ENCODE data around the gene MYH9. TPM values are rescaled to one million over a fixed set of nuclear protein-coding genes. Genes with fewer than 3 reads are reported as not detected.

MYH9 gene
- total RNA-seq, 4 donors from 2014 or later: 228 to 375 (median 275) TPM

DNA sequence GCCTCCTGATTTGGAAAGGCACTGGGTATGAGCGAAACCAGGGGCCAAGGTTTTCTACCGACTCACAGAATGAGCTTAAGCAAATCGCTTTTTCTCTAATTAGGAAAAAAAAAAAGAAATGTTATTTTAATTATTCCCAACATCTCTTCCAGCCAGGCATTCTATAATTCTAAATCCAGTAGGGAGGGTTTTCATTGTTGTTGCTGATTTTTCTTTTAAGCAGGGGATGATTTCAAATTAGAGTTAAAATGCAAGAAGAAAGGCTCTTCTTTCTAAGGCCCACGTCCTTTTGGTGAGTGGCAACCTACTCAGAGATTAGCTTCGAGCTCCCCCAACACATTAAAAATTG, 8.9 kb downstream of the MYH9 start:
- DNase-seq: no peak
- intact Hi-C loops (cut with DNase I): no loop called here
- H3K27ac ChIP-seq: peak overlapping the region; percentile 43 to 99 (median 47)
- TF ChIP-seq, protein P1, sequence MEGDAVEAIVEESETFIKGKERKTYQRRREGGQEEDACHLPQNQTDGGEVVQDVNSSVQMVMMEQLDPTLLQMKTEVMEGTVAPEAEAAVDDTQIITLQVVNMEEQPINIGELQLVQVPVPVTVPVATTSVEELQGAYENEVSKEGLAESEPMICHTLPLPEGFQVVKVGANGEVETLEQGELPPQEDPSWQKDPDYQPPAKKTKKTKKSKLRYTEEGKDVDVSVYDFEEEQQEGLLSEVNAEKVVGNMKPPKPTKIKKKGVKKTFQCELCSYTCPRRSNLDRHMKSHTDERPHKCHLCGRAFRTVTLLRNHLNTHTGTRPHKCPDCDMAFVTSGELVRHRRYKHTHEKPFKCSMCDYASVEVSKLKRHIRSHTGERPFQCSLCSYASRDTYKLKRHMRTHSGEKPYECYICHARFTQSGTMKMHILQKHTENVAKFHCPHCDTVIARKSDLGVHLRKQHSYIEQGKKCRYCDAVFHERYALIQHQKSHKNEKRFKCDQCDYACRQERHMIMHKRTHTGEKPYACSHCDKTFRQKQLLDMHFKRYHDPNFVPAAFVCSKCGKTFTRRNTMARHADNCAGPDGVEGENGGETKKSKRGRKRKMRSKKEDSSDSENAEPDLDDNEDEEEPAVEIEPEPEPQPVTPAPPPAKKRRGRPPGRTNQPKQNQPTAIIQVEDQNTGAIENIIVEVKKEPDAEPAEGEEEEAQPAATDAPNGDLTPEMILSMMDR (IDR thresholded peaks at IDR 0.05): no peak
- no peak for TF ChIP-seq POLR2A (IDR thresholded peaks at IDR 0.05)
- 62 to 72% methylated on average over 5 of the region's 5 CpGs for WGBS, 2 donors
- H3K4me1 ChIP-seq: peaks cover 39 to 93% of the 10 kb centered on the region in 2 donors
- H3K9me3 ChIP-seq: no peaks in the 10 kb centered on the region
- no peaks in the 10 kb centered on the region for H3K36me3 ChIP-seq
- no peak overlapping the region for H3K4me3 ChIP-seq (replicated peaks in 1 of 3)
- no peaks in the 10 kb centered on the region for H3K27me3 ChIP-seq

DNA sequence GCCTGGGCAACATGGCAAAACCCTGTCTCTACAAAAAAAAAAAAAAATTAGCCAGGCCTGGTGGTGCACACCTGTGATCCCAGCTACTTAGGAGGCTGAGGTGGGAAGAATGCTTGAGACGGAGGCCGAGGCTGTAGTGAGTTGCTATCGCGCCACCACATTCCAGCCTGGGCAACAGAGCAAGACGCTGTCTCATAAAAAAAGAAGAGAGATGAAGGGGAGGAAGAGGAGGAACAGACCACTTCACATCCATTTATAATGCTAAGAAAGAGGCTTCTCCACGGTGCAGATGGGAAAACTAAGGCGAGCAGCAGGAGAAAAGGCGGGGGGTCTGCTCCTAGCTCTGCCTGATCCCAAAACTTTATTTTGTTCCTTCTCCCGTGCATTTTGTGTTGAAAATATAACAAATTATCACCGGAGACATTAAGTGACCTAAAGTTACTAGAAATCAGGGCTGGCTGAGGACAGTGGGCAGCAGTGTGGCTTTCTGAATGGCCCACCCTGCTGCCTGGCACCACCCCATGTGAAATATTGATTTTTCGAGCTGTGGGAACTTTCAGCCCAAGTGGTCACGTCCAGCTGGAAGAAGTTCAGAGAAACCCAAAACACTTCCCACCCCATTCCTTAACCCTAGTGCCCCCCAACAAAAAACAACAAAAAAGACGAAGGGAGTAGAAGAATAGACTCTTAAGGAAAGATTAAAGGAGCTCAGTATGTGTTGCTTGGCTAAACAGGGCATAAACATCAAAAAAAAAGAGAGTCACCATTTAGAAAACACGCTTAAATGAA, 9.5 kb downstream of the MYH9 start:
- H3K9me3 ChIP-seq: no peaks in the 10 kb centered on the region
- H3K36me3 ChIP-seq: no peaks in the 10 kb centered on the region
- intact Hi-C loops (cut with DNase I): no loop called here
- H3K27ac ChIP-seq: peak overlapping the region; percentile 43 to 99 (median 47)
- no peak for DNase-seq
- TF ChIP-seq, protein P1 (IDR thresholded peaks at IDR 0.05): no peak
- no peak for TF ChIP-seq POLR2A (IDR thresholded peaks at IDR 0.05)
- H3K27me3 ChIP-seq: no peaks in the 10 kb centered on the region
- peaks cover 39 to 93% of the 10 kb centered on the region in 2 donors for H3K4me1 ChIP-seq
- no peak overlapping the region for H3K4me3 ChIP-seq (replicated peaks in 1 of 3)
- 68 to 69% methylated on average over 14 of the region's 14 CpGs for WGBS, 2 donors

DNA sequence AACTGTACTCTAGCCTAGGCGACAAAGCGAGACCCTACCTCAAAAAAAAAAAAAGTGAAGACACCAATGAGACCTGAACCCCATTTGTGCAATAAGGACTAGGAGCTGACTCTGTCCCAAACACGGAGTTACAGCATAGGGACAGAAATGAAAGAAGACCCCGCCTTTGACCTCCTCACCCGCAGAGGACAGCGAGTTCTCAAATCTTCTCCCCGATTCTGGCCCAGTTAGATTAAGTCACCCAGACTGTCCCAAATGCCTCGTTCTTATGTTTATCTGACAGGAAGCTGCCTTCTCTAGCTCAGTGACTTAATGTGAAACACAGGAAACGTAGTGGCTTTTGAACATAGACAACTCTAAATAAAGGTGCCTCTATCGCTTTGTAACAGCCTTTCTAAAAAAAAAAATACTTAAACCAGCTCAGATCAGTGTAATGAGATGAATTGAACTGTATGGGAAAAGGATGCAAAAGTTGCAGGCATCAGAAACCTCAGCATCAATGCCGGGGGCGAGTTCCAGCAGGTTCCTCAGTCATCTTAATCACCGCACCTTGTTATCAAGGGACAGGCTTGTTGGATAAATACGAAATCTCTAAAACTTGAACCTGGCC, 10.6 kb downstream of the MYH9 start:
- H3K4me1 ChIP-seq: peaks cover 44 to 93% of the 10 kb centered on the region in 2 donors
- no peak overlapping the region for H3K4me3 ChIP-seq (replicated peaks in 1 of 3)
- no peaks in the 10 kb centered on the region for H3K9me3 ChIP-seq
- 75 to 86% methylated on average over 14 of the region's 14 CpGs for WGBS, 2 donors
- H3K27me3 ChIP-seq: no peaks in the 10 kb centered on the region
- H3K36me3 ChIP-seq: no peaks in the 10 kb centered on the region
- TF ChIP-seq POLR2A (IDR thresholded peaks at IDR 0.05): no peak
- TF ChIP-seq, protein P1 (IDR thresholded peaks at IDR 0.05): no peak
- intact Hi-C loops (cut with DNase I): no loop called here
- H3K27ac ChIP-seq: peak overlapping the region; percentile 44 to 99 (median 88)
- DNase-seq: no peak

DNA sequence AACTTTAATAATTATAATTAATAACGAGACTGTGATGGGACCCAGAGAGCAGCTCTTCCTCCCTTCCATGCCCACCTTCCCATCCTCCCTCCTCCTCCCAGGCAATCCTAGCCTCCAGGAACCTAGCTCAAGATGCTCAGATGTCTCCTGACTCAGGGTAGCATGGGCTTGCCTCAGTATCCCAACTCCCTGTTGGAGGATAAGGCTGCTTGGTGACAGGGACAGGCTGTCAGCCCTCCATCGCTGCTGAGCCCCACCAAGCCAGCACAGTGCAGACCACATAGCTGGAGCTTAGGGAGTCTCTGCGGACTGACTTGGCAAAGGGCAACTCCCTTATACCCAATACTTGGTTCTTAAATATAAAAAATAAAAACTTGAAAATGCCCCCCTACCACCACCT, 11.5 kb downstream of the MYH9 start:
- intact Hi-C loops (cut with DNase I): no loop called here
- H3K27ac ChIP-seq: peak overlapping the region in 2 of 3 donors; percentile 88 to 99
- no peak for DNase-seq
- no peaks in the 10 kb centered on the region for H3K36me3 ChIP-seq
- no peak overlapping the region for H3K4me3 ChIP-seq (replicated peaks in 1 of 3)
- no peaks in the 10 kb centered on the region for H3K9me3 ChIP-seq
- WGBS, 2 donors: 82 to 90% methylated on average over 3 of the region's 3 CpGs
- TF ChIP-seq, protein P1 (IDR thresholded peaks at IDR 0.05): no peak
- H3K4me1 ChIP-seq: peaks cover 52 to 98% of the 10 kb centered on the region in 2 donors
- H3K27me3 ChIP-seq: no peaks in the 10 kb centered on the region
